Breast epithelium (tissue), 4 donors: ENCODE results near the gene PPIB. TPM values are rescaled to one million over a fixed set of nuclear protein-coding genes. Genes with fewer than 3 reads are reported as not detected.

Experiments
- DNase-seq, 2 donors: peaks; one replicate each; pipeline ENCODE4 v3.0.0-alpha.2; 2019; ENCODE audit warnings: low spot score in 2 of 2
- H3K27ac ChIP-seq, 2 donors: fragments of 200-600 bp; sonication (generic) in 1 of 2; one replicate each; pipeline ENCODE4 v1.5.1; 2016 to 2019; ENCODE audit warnings: mild to moderate bottlenecking in 1 of 2
- H3K27me3 ChIP-seq, 2 donors: fragments of 200-600 bp; sonication (generic) in 1 of 2; one replicate each; pipeline versions ENCODE4 v1.5.1 to v1.6.0; 2017 to 2019; ENCODE audit warnings: control low read depth in 1 of 2, mild to moderate bottlenecking in 1 of 2
- H3K36me3 ChIP-seq: fragments of 200-600 bp; one replicate; pipeline ENCODE4 v1.5.1; 2019
- H3K4me1 ChIP-seq, 2 donors: fragments of 200-600 bp; sonication (generic); one replicate each; pipeline ENCODE4 v1.5.1; 2016 to 2019; ENCODE audit warnings: control low read depth in 1 of 2
- H3K4me3 ChIP-seq, 3 donors: fragments of 200-600 bp; sonication (generic); 1 replicate in 2 of 3; 2 replicates in 1 of 3; pipeline ENCODE4 v1.5.1; 2016 to 2019; ENCODE audit warnings: mild to moderate bottlenecking in 3 of 3, moderate library complexity in 2 of 3
- H3K9me3 ChIP-seq, 2 donors: fragments of 200-600 bp; sonication (generic) in 1 of 2; one replicate each; pipeline ENCODE4 v1.5.1; 2016 to 2019; ENCODE audit warnings: control low read depth in 1 of 2
- CTCF ChIP-seq, 3 donors: fragments of 450-650 bp; IDR thresholded peaks; one replicate each; pipeline ENCODE4 v1.5.1; 2016 to 2017; ENCODE audit warnings: antibody characterized with exemption in 3 of 3, mild to moderate bottlenecking in 3 of 3, moderate library complexity in 3 of 3
- POLR2A ChIP-seq: fragments of 450-650 bp; IDR thresholded peaks from one replicate; pipeline ENCODE4 v1.6.1; 2016; ENCODE audit warnings: antibody characterized with exemption, mild to moderate bottlenecking, moderate library complexity
- POLR2AphosphoS5 ChIP-seq, 3 donors: sonication (generic); formaldehyde crosslinking; IDR thresholded peaks; one replicate each; pipeline ENCODE4 v1.6.1; 2017; ENCODE audit warnings: antibody characterized with exemption in 3 of 3
- intact Hi-C: fragments of 100-400 bp; cut with DNase I; formaldehyde crosslinking; loops from one replicate; pipeline ENCODE4 v1.15.1; 2023; ENCODE audit warnings: low total_unique reads
- total RNA-seq, 3 donors: library from RNA; depleted of rRNA; stranded (reverse); fragments of >200 nt; gene quantifications; one replicate each; pipeline ENCODE4 v1.1.0, GENCODE V29; 2016

PPIB gene
- total RNA-seq, 3 donors from 2014 or later, result 239 to 331 (median 312) TPM

GRCh38 chr15:64152507-64153387 lies 10.1 kb downstream of the PPIB start:
- intact Hi-C loops, result no loop called here
- H3K4me3 ChIP-seq, result peak overlapping the region; percentile 29 to 63 (median 59)
- H3K9me3 ChIP-seq, result no peaks in the 10 kb centered on the region
- H3K36me3 ChIP-seq, result peaks cover 8% of the 10 kb centered on the region
- H3K4me1 ChIP-seq, result peaks cover 0 to 5% of the 10 kb centered on the region in 2 donors
- peaks cover 0 to 4% of the 10 kb centered on the region in 2 donors for H3K27me3 ChIP-seq
- TF ChIP-seq CTCF (IDR thresholded peaks at IDR 0.05) (no peak), POLR2A (no peak), POLR2AphosphoS5 (IDR thresholded peaks at IDR 0.05) (no peak)
- no peak overlapping the region for H3K27ac ChIP-seq
- DNase-seq, result no peak

DNA sequence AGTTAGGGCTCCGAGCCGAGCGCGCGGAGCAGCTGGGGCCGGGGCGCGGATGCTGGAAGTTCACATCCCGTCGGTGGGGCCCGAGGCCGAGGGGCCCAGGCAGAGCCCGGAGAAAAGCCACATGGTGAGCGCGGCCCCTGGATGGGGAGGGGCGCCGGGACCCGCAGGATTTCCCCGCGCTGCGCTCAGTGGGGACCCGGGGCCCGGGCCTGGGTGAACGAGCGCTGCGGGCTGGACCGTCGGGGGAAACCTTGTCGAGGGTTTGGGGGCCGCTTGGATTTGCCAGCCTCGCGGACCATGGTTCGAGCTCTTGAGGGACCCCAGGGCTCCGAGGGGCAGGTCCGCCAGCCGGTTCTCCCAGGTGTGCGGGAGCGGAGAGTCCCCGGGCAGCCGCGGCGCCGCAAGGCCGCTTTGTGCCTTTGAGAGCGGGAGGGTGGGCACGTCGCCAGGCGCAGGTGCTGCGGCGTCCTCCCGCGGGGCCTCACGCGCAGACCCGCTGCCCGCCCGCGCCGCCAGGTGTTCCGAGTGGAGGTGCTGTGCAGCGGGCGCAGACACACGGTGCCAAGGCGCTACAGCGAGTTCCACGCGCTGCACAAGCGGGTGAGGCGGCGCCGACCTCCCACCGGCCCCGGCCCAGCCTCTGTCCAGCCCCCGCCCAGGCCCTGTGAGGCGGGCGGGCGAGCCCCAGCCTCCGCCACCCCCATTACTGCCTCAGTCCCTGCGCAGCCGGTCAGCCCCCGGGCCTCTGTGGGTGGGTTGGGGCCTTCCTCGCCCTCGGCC lies 10.9 kb downstream of the PPIB start, which contains the start of gene SNX22:
Gene SNX22 (plus strand): TSS at position 5 of the 780 bp plus-strand sequence. CDS start 45 bp downstream, at position 50.
- peaks cover 8% of the 10 kb centered on the region for H3K36me3 ChIP-seq
- intact Hi-C loops, result no loop called here
- TF ChIP-seq CTCF (IDR thresholded peaks at IDR 0.05), result no peak
- TF ChIP-seq POLR2A, result no peak
- no peak for TF ChIP-seq POLR2AphosphoS5 (IDR thresholded peaks at IDR 0.05)
- peaks cover 0 to 5% of the 10 kb centered on the region in 2 donors for H3K4me1 ChIP-seq
- H3K4me3 ChIP-seq, result peak within 1 kb of the TSS; percentile 29 to 63 (median 59)
- no peaks in the 10 kb centered on the region for H3K9me3 ChIP-seq
- H3K27me3 ChIP-seq, result peaks cover 0 to 4% of the 10 kb centered on the region in 2 donors
- DNase-seq, result no peak
- H3K27ac ChIP-seq, result no peak within 1 kb of the TSS

DNA sequence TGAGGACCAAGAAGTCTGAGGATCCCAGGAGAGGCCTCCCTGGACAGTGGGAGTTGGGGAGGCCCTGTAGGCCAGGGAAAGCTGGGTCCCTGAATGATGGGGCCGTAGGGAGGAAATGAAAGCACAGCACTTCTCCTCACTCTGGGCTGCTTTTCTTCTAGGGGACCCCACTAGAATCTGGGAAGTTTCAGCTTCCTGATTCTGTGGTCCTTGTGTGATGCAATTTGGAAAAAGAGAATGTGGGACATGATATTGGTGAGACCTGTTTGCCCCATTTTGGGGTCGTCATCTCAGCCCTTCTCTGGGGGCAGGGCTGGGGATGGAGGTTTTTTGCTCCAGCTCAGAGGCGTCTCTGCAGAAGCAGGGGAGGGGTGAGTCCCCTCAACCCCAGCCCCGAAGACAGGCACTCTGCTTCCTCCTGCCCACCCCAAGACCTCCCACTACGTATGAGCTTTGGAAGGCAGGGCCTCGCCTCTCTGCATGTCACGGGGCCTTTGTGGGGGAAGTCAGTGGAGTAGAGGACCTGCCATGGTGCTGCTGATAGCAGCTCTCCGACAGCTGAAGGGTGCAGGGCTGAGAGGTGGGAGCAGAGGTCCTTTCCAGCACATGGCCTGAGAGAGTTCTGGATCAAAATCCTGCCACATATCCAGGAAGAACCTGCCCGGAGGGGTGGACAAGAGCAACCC lies 12.8 kb downstream of the PPIB start:
- intact Hi-C loops, result no loop called here
- Histone ChIP-seq H3K36me3 (no peaks in the 10 kb centered on the region), H3K27me3 (peaks cover 0 to 4% of the 10 kb centered on the region in 2 donors), H3K4me3 (no peak overlapping the region), H3K27ac (no peak overlapping the region), H3K4me1 (peaks cover 0 to 5% of the 10 kb centered on the region in 2 donors), H3K9me3 (no peaks in the 10 kb centered on the region)
- no peak for TF ChIP-seq POLR2AphosphoS5 (IDR thresholded peaks at IDR 0.05)
- TF ChIP-seq CTCF (IDR thresholded peaks at IDR 0.05), result no peak
- TF ChIP-seq POLR2A, result no peak
- DNase-seq, result no peak

DNA sequence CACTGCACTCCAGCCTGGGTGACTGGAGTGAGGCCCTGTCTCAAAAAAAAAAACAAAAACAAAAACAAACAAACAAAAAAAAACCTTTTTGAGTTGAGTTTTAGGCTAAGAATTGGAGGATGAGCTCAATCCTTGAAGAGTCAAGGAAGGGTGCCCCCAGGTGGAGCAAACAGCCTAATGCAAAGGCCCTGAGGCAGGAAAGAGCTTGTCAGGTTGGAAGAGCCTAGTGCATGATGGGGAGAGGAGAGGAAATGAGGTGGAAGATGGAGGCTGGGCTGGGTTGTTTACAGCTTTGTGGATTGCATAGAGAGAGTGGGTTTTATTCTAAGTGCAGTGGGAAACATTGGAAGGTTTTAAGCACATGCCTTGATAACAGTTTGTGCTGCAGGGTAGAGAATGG lies 13.4 kb downstream of the PPIB start:
- Histone ChIP-seq H3K36me3 (no peaks in the 10 kb centered on the region), H3K27me3 (peaks cover 0 to 4% of the 10 kb centered on the region in 2 donors), H3K27ac (no peak overlapping the region), H3K9me3 (no peaks in the 10 kb centered on the region), H3K4me1 (peaks cover 0 to 5% of the 10 kb centered on the region in 2 donors), H3K4me3 (no peak overlapping the region)
- no peak for DNase-seq
- intact Hi-C loops, result no loop called here
- TF ChIP-seq POLR2A (no peak), CTCF (IDR thresholded peaks at IDR 0.05) (no peak), POLR2AphosphoS5 (IDR thresholded peaks at IDR 0.05) (no peak)
